ENCODE data around the gene RALGAPA2. TPM values are rescaled to one million over a fixed set of nuclear protein-coding genes. Genes with fewer than 3 reads are reported as not detected.

The RALGAPA2 gene
- polyA plus RNA-seq, 1 of the 3 experiments (the other 2 are of a cell fraction) = 1.0 TPM

DNA sequence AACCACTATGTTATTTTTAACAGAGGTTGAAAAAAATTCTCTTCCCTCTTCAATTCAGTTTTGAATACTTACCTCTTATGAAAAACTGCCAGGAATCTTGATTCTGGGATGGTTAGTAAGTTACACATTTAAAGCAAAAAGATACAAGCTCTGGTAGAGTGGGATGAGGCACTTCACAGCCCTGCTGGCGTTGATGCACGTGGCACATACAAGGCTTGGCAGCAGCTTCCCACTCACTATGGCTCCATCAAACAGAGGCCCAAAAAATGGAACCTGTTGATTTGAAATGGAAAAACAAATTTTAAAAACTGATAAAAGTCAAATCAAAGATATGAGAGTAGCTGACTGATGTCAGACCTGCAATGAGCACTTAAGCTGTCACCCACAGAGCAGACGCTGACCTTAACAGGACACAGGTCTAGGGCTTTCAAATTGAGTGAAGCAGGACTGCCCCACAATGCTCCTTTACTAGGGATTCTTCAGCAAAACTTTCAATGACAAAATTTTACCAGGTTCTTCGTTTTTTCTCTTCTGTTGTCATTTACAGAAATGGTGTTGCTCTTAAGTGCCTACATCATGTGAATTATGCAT lies 239.7 kb downstream of the RALGAPA2 start:
- Histone ChIP-seq H3K4me3 (ENCODE audit: low read depth in 2 of 2, low read length in 1 of 2) (no peak overlapping the region), H3K9ac (no peak overlapping the region), H3K4me2 (no peak overlapping the region), H2AFZ (ENCODE audit: low read depth) (no peak overlapping the region), H3F3A (replicated peaks; ENCODE audit: insufficient read depth) (no peaks in the 10 kb centered on the region), H4K20me1 (ENCODE audit: insufficient read depth) (no peaks in the 10 kb centered on the region), H3K27me3 (ENCODE audit: insufficient read depth) (no peaks in the 10 kb centered on the region), H3K4me1 (ENCODE audit: control insufficient read depth in 1 of 2, insufficient read depth in 2 of 2, low read depth in 1 of 2, low read length in 1 of 2) (peaks cover 0 to 4% of the 10 kb centered on the region in 2 experiments; a peak in 1 of 4 replicates), H3K27ac (ENCODE audit: low read depth in 2 of 2, low read length in 1 of 2) (no peak overlapping the region; a peak in 1 of 4 replicates), H3K9me2 (no peaks in the 10 kb centered on the region), H3K79me2 (ENCODE audit: insufficient read depth) (no peaks in the 10 kb centered on the region), H3K9me3 (no peaks in the 10 kb centered on the region), H3K36me3 (replicated peaks in 1 of 2; ENCODE audit: control insufficient read depth in 1 of 2, insufficient read depth in 2 of 2, low read length in 1 of 2) (peaks cover 0 to 2% of the 10 kb centered on the region in 2 experiments)
- CTCF ChIA-PET = interaction anchor here (0.9 kb wide), 1 partner anchor 121 kb away, joined by 5 read pairs; no protein-coding TSS in a partner anchor
- POLR2A ChIA-PET = no interaction called here
- TF ChIP-seq TCF12 (IDR thresholded peaks at IDR 0.05) (no peak), ELF1 (IDR thresholded peaks at IDR 0.05) (no peak), RFX5 (IDR thresholded peaks at IDR 0.05; ENCODE audit: low read length) (no peak), RAD21 (IDR thresholded peaks at IDR 0.05; ENCODE audit: low read length) (no peak), SIN3A (IDR thresholded peaks at IDR 0.05; ENCODE audit: borderline replicate concordance, low read depth, low read length) (no peak), NRF1 (IDR thresholded peaks at IDR 0.05; ENCODE audit: low read depth, low read length) (no peak), FOSL2 (IDR thresholded peaks at IDR 0.05; ENCODE audit: borderline replicate concordance, low read depth) (no peak), FOXJ3 (CRISPR knock-in tag; IDR thresholded peaks at IDR 0.05) (no peak), RXRA (IDR thresholded peaks at IDR 0.05; ENCODE audit: borderline replicate concordance, low read depth) (no peak), CHD2 (IDR thresholded peaks at IDR 0.05; ENCODE audit: low read length, partially characterized antibody) (no peak)
- TF ChIP-seq, protein P1, sequence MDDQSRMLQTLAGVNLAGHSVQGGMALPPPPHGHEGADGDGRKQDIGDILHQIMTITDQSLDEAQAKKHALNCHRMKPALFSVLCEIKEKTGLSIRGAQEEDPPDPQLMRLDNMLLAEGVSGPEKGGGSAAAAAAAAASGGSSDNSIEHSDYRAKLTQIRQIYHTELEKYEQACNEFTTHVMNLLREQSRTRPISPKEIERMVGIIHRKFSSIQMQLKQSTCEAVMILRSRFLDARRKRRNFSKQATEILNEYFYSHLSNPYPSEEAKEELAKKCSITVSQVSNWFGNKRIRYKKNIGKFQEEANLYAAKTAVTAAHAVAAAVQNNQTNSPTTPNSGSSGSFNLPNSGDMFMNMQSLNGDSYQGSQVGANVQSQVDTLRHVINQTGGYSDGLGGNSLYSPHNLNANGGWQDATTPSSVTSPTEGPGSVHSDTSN (IDR thresholded peaks at IDR 0.05) = no peak
- TF ChIP-seq, protein P2, sequence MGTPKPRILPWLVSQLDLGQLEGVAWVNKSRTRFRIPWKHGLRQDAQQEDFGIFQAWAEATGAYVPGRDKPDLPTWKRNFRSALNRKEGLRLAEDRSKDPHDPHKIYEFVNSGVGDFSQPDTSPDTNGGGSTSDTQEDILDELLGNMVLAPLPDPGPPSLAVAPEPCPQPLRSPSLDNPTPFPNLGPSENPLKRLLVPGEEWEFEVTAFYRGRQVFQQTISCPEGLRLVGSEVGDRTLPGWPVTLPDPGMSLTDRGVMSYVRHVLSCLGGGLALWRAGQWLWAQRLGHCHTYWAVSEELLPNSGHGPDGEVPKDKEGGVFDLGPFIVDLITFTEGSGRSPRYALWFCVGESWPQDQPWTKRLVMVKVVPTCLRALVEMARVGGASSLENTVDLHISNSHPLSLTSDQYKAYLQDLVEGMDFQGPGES (IDR thresholded peaks at IDR 0.05; ENCODE audit: low read depth, low read length) = no peak
- no peak for DNase-seq
- WGBS (ENCODE audit: low lambda C conversion rate) = 72% methylated on average over 4 of the region's 4 CpGs

DNA sequence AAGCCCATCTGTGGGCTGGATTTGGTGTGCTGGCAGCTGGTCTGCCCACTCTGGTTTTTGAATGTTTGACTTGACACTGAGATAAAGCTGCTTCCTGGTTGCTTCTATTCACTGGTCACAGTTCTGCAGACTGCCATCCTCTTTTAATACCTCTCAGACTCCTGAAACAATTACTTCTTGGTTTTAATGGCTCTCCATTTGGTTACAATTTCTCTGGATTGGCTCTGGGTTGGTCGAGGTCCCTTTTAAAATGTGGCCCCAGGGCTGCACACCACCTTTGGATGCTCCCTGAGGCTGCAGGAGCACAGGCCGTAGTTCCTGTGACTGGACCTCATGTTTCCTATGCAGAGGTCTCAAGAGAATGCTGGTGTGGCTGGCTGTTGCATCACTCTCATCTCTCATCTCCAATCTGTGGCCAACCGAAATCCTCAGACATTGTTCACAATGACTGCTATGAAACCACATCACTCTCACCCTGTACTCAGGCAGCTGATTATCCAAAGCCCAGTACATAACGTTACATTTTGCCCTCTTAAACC lies 246.0 kb downstream of the RALGAPA2 start:
- H4K20me1 ChIP-seq (ENCODE audit: insufficient read depth) = no peaks in the 10 kb centered on the region
- DNase-seq = no peak
- no peak overlapping the region for H3K4me2 ChIP-seq
- TF ChIP-seq, protein P3, sequence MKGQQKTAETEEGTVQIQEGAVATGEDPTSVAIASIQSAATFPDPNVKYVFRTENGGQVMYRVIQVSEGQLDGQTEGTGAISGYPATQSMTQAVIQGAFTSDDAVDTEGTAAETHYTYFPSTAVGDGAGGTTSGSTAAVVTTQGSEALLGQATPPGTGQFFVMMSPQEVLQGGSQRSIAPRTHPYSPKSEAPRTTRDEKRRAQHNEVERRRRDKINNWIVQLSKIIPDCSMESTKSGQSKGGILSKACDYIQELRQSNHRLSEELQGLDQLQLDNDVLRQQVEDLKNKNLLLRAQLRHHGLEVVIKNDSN (IDR thresholded peaks at IDR 0.05; ENCODE audit: borderline replicate concordance, low read depth) = no peak
- TF ChIP-seq, protein P4, sequence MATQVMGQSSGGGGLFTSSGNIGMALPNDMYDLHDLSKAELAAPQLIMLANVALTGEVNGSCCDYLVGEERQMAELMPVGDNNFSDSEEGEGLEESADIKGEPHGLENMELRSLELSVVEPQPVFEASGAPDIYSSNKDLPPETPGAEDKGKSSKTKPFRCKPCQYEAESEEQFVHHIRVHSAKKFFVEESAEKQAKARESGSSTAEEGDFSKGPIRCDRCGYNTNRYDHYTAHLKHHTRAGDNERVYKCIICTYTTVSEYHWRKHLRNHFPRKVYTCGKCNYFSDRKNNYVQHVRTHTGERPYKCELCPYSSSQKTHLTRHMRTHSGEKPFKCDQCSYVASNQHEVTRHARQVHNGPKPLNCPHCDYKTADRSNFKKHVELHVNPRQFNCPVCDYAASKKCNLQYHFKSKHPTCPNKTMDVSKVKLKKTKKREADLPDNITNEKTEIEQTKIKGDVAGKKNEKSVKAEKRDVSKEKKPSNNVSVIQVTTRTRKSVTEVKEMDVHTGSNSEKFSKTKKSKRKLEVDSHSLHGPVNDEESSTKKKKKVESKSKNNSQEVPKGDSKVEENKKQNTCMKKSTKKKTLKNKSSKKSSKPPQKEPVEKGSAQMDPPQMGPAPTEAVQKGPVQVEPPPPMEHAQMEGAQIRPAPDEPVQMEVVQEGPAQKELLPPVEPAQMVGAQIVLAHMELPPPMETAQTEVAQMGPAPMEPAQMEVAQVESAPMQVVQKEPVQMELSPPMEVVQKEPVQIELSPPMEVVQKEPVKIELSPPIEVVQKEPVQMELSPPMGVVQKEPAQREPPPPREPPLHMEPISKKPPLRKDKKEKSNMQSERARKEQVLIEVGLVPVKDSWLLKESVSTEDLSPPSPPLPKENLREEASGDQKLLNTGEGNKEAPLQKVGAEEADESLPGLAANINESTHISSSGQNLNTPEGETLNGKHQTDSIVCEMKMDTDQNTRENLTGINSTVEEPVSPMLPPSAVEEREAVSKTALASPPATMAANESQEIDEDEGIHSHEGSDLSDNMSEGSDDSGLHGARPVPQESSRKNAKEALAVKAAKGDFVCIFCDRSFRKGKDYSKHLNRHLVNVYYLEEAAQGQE (IDR thresholded peaks at IDR 0.05; ENCODE audit: low read depth, low read length) = no peak
- no peak for TF ChIP-seq JUND (IDR thresholded peaks at IDR 0.05)
- no peak for TF ChIP-seq TAF1 (IDR thresholded peaks at IDR 0.05; ENCODE audit: borderline replicate concordance, low read depth, low read length)
- no peak for TF ChIP-seq MXI1 (IDR thresholded peaks at IDR 0.05; ENCODE audit: low read depth, low read length)
- TF ChIP-seq, protein P5, sequence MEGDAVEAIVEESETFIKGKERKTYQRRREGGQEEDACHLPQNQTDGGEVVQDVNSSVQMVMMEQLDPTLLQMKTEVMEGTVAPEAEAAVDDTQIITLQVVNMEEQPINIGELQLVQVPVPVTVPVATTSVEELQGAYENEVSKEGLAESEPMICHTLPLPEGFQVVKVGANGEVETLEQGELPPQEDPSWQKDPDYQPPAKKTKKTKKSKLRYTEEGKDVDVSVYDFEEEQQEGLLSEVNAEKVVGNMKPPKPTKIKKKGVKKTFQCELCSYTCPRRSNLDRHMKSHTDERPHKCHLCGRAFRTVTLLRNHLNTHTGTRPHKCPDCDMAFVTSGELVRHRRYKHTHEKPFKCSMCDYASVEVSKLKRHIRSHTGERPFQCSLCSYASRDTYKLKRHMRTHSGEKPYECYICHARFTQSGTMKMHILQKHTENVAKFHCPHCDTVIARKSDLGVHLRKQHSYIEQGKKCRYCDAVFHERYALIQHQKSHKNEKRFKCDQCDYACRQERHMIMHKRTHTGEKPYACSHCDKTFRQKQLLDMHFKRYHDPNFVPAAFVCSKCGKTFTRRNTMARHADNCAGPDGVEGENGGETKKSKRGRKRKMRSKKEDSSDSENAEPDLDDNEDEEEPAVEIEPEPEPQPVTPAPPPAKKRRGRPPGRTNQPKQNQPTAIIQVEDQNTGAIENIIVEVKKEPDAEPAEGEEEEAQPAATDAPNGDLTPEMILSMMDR (IDR thresholded peaks at IDR 0.05) = no peak
- H3K4me1 ChIP-seq (ENCODE audit: control insufficient read depth in 1 of 2, insufficient read depth in 2 of 2, low read depth in 1 of 2, low read length in 1 of 2) = no peaks in the 10 kb centered on the region; a peak in 2 of 4 replicates
- no peak overlapping the region for H3K9ac ChIP-seq
- no peaks in the 10 kb centered on the region for H3K36me3 ChIP-seq (replicated peaks in 1 of 2; ENCODE audit: control insufficient read depth in 1 of 2, insufficient read depth in 2 of 2, low read length in 1 of 2)
- POLR2A ChIA-PET = no interaction called here
- H3K79me2 ChIP-seq (ENCODE audit: insufficient read depth) = no peaks in the 10 kb centered on the region
- CTCF ChIA-PET = interaction anchor here (0.7 to 1.8 kb wide), 2 partner anchors 11 to 450 kb away, joined by 3 to 8 read pairs; no protein-coding TSS in a partner anchor
- no peaks in the 10 kb centered on the region for H3K9me3 ChIP-seq
- no peaks in the 10 kb centered on the region for H3K9me2 ChIP-seq
- no peak overlapping the region for H2AFZ ChIP-seq (ENCODE audit: low read depth)
- no peak overlapping the region for H3K27ac ChIP-seq (ENCODE audit: low read depth in 2 of 2, low read length in 1 of 2)
- no peaks in the 10 kb centered on the region for H3F3A ChIP-seq (replicated peaks; ENCODE audit: insufficient read depth)
- no peak overlapping the region for H3K4me3 ChIP-seq (ENCODE audit: low read depth in 2 of 2, low read length in 1 of 2)
- WGBS (ENCODE audit: low lambda C conversion rate) = 75% methylated on average over 4 of the region's 4 CpGs
- no peaks in the 10 kb centered on the region for H3K27me3 ChIP-seq (ENCODE audit: insufficient read depth)
